Astrocyte (in vitro differentiated cells and primary cell): ENCODE results near the gene PDK3.

Source experiments
- CTCF ChIP-seq: IDR thresholded peaks from 2 replicates; pipeline ENCODE4 v1.5.1; 2011; ENCODE audit warnings: low read depth, mild to moderate bottlenecking, inconsistent platforms, low read length, moderate library complexity; ENCODE audit not compliant: insufficient read depth
- EZH2 ChIP-seq: IDR thresholded peaks from 2 replicates; pipeline ENCODE4 v1.6.1; 2012; ENCODE audit warnings: mild to moderate bottlenecking, low read length, inconsistent platforms; ENCODE audit not compliant: insufficient read depth

DNA sequence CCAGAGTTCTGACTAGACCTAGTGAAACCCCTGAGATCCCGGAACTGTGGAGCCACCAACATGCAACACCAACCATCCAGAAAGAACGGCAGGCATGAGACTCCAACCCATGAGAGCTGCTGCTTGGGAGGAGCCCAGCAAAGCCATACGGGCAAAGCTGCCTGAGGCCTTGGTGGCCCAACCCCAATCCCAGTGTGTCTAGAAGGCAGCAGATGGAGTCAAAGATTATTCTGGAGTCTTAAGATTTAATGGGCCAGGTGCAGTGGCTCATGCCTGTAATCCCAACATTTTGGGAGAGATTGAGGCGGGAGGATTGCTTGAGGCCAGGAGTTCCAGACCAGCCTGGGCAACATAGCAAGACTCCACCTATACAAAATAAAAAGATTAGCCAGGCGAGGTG is 49.2 kb upstream of the PDK3 start:
- TF ChIP-seq CTCF (no peak), EZH2 (no peak)
